OCI-LY7 (cell line): ENCODE measurements around the gene EPHA5. TPM values are rescaled to one million over a fixed set of nuclear protein-coding genes. Genes with fewer than 3 reads are reported as not detected.

Source experiments
- BruUV-seq: library from RNA; stranded (reverse); fragments of 400-500 nt; replicated peaks from 2 replicates; lab custom pipeline; 2021; lab: Mats Ljungman, UMichigan
- CTCF ChIA-PET: fragments of 300-600 bp; sonication (Branson Sonifier 250); formaldehyde crosslinking; loops from one replicate; lab custom pipeline; 2022; ENCODE audit warnings: antibody characterized with exemption; ENCODE audit not compliant: unreplicated experiment; lab: Charles Lee
- POLR2A ChIA-PET: fragments of 300-600 bp; sonication (Branson Sonifier 250); formaldehyde crosslinking; loops from one replicate; lab custom pipeline; 2022; ENCODE audit warnings: antibody characterized with exemption; lab: Charles Lee
- DNase-seq: peaks from one replicate; pipeline ENCODE4 v3.0.0-alpha.2; 2015; ENCODE audit warnings: low spot score
- H2AFZ ChIP-seq: fragments of 200-600 bp; sonication (generic), shearing (Covaris generic); 2 replicates; pipeline ENCODE4 v1.6.1; 2014; ENCODE audit warnings: mild to moderate bottlenecking, antibody characterized with exemption, low read length, moderate library complexity
- H3K27ac ChIP-seq: fragments of 200-600 bp; sonication (generic); 2 replicates; pipeline ENCODE4 v1.5.1; 2014; ENCODE audit warnings: mixed run types, low read depth, mild to moderate bottlenecking, moderate library complexity, low read length, inconsistent platforms; ENCODE audit not compliant: poor library complexity, severe bottlenecking
- H3K36me3 ChIP-seq: fragments of 200-600 bp; sonication (generic); 2 replicates; pipeline ENCODE4 v1.6.1; 2014; ENCODE audit warnings: mild to moderate bottlenecking, antibody characterized with exemption, low read length, moderate library complexity, mixed read lengths; ENCODE audit not compliant: insufficient read depth
- H3K4me1 ChIP-seq: fragments of 200-600 bp; sonication (generic); 2 replicates; pipeline ENCODE4 v1.5.1; 2014; ENCODE audit warnings: mild to moderate bottlenecking, low read length; ENCODE audit not compliant: insufficient read depth, poor library complexity, severe bottlenecking
- H3K4me2 ChIP-seq: fragments of 200-600 bp; sonication (generic); 2 replicates; pipeline ENCODE4 v1.6.1; 2014; ENCODE audit warnings: mild to moderate bottlenecking, low read length
- H3K4me3 ChIP-seq: fragments of 200-600 bp; sonication (generic); 2 replicates; pipeline ENCODE4 v1.5.1; 2014; ENCODE audit warnings: mild to moderate bottlenecking, low read depth, low read length; ENCODE audit not compliant: poor library complexity, severe bottlenecking
- H3K79me2 ChIP-seq: fragments of 200-600 bp; sonication (generic); 2 replicates; pipeline ENCODE4 v1.6.1; 2016; ENCODE audit warnings: low read depth, mild to moderate bottlenecking, low read length, moderate library complexity, mixed read lengths; ENCODE audit not compliant: insufficient read depth
- H3K9me2 ChIP-seq: fragments of 200-600 bp; sonication (generic); 2 replicates; pipeline ENCODE4 v1.6.1; 2016; ENCODE audit warnings: mild to moderate bottlenecking, low read length, mixed read lengths; ENCODE audit not compliant: insufficient read depth
- H3K9me3 ChIP-seq: fragments of 200-600 bp; sonication (generic); 2 replicates; pipeline ENCODE4 v1.6.1; 2014; ENCODE audit warnings: mild to moderate bottlenecking, mixed run types, low read length, mixed read lengths
- H4K20me1 ChIP-seq: fragments of 200-600 bp; sonication (generic); 2 replicates; pipeline ENCODE4 v1.6.1; 2014; ENCODE audit warnings: mild to moderate bottlenecking, antibody characterized with exemption, low read length, moderate library complexity, mixed read lengths; ENCODE audit not compliant: insufficient read depth
- EZH2phosphoT487 ChIP-seq: fragments of 200-600 bp; sonication (generic); IDR thresholded peaks from 2 replicates; pipeline ENCODE4 v1.6.1; 2018; ENCODE audit warnings: low read depth, borderline replicate concordance, mild to moderate bottlenecking, mixed run types, antibody characterized with exemption, low read length, moderate library complexity, mixed read lengths
- intact Hi-C: fragments of 100-400 bp; cut with micrococcal nuclease; formaldehyde crosslinking; loops from one replicate; pipeline ENCODE4 v1.10.0; 2022; ENCODE audit not compliant: unreplicated experiment
- total RNA-seq, 2 experiments: library from RNA; depleted of rRNA in 1 of 2; stranded (reverse); fragments of >200 nt in 1 of 2; shearing (Covaris generic) in 1 of 2; gene quantifications; 2 replicates each; pipeline ENCODE4 v1.2.3, GENCODE V29; 2014 to 2022
- TF ChIP-seq, protein P1 (sequence below): fragments of 200-600 bp; sonication (generic); conservative IDR thresholded peaks from 2 replicates; pipeline ENCODE4 v1.5.1; 2014; ENCODE audit warnings: mild to moderate bottlenecking, antibody characterized with exemption, low read length, moderate library complexity, mixed read lengths

EPHA5 gene
- total RNA-seq, 2 experiments from 2014 or later = not detected

DNA sequence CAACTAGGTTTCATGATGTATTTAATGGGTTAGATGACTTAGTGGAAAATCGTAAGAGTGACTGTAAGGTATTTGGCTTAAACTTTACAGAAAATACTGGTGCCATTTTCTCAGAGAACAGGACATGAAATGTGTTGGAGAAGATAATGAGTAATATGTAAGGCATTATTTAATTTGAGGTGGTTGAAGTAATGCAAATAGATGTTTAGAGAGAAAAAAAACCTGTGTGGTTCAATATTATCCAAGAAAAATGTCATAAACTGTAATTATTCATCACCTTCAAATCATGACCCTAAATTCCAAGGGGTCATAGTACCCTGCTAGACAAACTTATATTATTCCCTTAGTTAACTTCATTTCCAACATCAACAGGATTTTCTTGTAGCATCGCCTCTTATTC is 171.7 kb downstream of the EPHA5 start:
- H2AFZ ChIP-seq = no peak overlapping the region
- no peak overlapping the region for H3K4me3 ChIP-seq
- H3K27ac ChIP-seq = no peak overlapping the region
- no peaks in the 10 kb centered on the region for H3K79me2 ChIP-seq
- ChIA-PET CTCF (no interaction called here), POLR2A (interaction anchor here (1.1 kb wide), 1 partner anchor 14 kb away, joined by 3 read pairs; no protein-coding TSS in a partner anchor)
- H3K4me1 ChIP-seq = no peaks in the 10 kb centered on the region
- TF ChIP-seq EZH2phosphoT487 = no peak
- TF ChIP-seq, protein P1, sequence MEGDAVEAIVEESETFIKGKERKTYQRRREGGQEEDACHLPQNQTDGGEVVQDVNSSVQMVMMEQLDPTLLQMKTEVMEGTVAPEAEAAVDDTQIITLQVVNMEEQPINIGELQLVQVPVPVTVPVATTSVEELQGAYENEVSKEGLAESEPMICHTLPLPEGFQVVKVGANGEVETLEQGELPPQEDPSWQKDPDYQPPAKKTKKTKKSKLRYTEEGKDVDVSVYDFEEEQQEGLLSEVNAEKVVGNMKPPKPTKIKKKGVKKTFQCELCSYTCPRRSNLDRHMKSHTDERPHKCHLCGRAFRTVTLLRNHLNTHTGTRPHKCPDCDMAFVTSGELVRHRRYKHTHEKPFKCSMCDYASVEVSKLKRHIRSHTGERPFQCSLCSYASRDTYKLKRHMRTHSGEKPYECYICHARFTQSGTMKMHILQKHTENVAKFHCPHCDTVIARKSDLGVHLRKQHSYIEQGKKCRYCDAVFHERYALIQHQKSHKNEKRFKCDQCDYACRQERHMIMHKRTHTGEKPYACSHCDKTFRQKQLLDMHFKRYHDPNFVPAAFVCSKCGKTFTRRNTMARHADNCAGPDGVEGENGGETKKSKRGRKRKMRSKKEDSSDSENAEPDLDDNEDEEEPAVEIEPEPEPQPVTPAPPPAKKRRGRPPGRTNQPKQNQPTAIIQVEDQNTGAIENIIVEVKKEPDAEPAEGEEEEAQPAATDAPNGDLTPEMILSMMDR = no peak
- no peaks in the 10 kb centered on the region for H3K9me3 ChIP-seq
- DNase-seq = no peak
- H3K4me2 ChIP-seq = no peak overlapping the region
- no TSS peak for BruUV-seq
- H4K20me1 ChIP-seq = no peaks in the 10 kb centered on the region
- no peaks in the 10 kb centered on the region for H3K36me3 ChIP-seq
- no peaks in the 10 kb centered on the region for H3K9me2 ChIP-seq
- intact Hi-C loops = no loop called here

- no peaks in the 10 kb centered on the region for H3K36me3 ChIP-seq
- H3K4me1 ChIP-seq = no peaks in the 10 kb centered on the region
- intact Hi-C loops = no loop called here
- DNase-seq = no peak
- POLR2A ChIA-PET = interaction anchor here (0.7 kb wide), 1 partner anchor 83 kb away, joined by 5 read pairs; no protein-coding TSS in a partner anchor
- no peaks in the 10 kb centered on the region for H3K9me3 ChIP-seq
- H2AFZ ChIP-seq = no peak overlapping the region
- H3K27ac ChIP-seq = no peak overlapping the region
- TF ChIP-seq EZH2phosphoT487 = no peak
- TF ChIP-seq, protein P1 = no peak
- no peak overlapping the region for H3K4me2 ChIP-seq
- no peaks in the 10 kb centered on the region for H3K9me2 ChIP-seq
- no peaks in the 10 kb centered on the region for H3K79me2 ChIP-seq
- H3K4me3 ChIP-seq = no peak overlapping the region
- no peaks in the 10 kb centered on the region for H4K20me1 ChIP-seq
- CTCF ChIA-PET = no interaction called here
- no TSS peak for BruUV-seq
Measured at GRCh38 chr4:65495439-65495838, 174.8 kb downstream of the EPHA5 start.

DNA sequence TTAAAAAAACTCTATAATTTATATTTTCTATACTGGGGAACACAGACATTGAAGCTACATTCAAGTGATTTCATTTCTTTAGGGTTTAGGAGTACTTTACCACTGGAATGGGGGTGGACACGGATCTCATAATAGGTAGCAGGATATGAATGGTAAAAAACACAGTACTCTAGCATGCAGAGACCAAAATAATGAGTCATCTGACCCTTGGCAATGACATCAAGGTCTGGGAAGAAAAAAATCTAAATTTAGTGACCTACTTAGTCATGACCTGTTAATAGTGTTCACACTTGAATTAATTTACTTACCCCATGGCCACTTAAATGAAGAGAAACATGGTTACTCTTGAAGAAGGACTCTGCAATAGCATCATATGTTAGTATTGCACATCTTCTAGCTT is 187.9 kb downstream of the EPHA5 start:
- Histone ChIP-seq H3K27ac (no peak overlapping the region), H2AFZ (no peak overlapping the region), H3K4me2 (no peak overlapping the region), H3K4me1 (no peaks in the 10 kb centered on the region), H3K9me3 (no peaks in the 10 kb centered on the region), H3K4me3 (no peak overlapping the region), H3K36me3 (no peaks in the 10 kb centered on the region), H3K79me2 (no peaks in the 10 kb centered on the region), H3K9me2 (no peaks in the 10 kb centered on the region), H4K20me1 (no peaks in the 10 kb centered on the region)
- CTCF ChIA-PET = no interaction called here
- BruUV-seq = no TSS peak
- POLR2A ChIA-PET = interaction anchor here (0.5 kb wide), 1 partner anchor 10 kb away, joined by 4 read pairs; no protein-coding TSS in a partner anchor
- DNase-seq = no peak
- no peak for TF ChIP-seq EZH2phosphoT487
- TF ChIP-seq, protein P1 = no peak
- intact Hi-C loops = no loop called here
